DMS79 treated with DMSO at 0.1 percent for 48 hours (cell line): ENCODE data around the gene ARHGEF10L.

Source experiments
- DNase-seq: peaks from one replicate; lab custom pipeline; 2025; lab: John Stamatoyannopoulos, UW

ARHGEF10L gene

GRCh38 chr1:17569200-17570139 is 30.0 kb downstream of the ARHGEF10L start:
- DNase-seq = no peak

- DNase-seq = no peak
Measured at GRCh38 chr1:17570228-17570627, 30.7 kb downstream of the ARHGEF10L start.

- no peak for DNase-seq
Measured at GRCh38 chr1:17572264-17572985, 32.9 kb downstream of the ARHGEF10L start.

- no peak for DNase-seq
Measured at GRCh38 chr1:17573518-17574041, 34.1 kb downstream of the ARHGEF10L start.

- no peak for DNase-seq
Measured at GRCh38 chr1:17574516-17574915, 35.0 kb downstream of the ARHGEF10L start.

- DNase-seq = no peak
Measured at GRCh38 chr1:17575797-17576518, 36.5 kb downstream of the ARHGEF10L start.

GRCh38 chr1:17576519-17576853 is 37.0 kb downstream of the ARHGEF10L start:
- no peak for DNase-seq

- no peak for DNase-seq
Measured at GRCh38 chr1:17577907-17578297, 38.4 kb downstream of the ARHGEF10L start.

- DNase-seq = no peak
Measured at GRCh38 chr1:17579951-17580939, 40.7 kb downstream of the ARHGEF10L start.

GRCh38 chr1:17581389-17582123 is 42.1 kb downstream of the ARHGEF10L start:
- DNase-seq = no peak

- no peak for DNase-seq
Measured at GRCh38 chr1:17582124-17582774, 42.8 kb downstream of the ARHGEF10L start.

GRCh38 chr1:17584539-17584938 is 45.0 kb downstream of the ARHGEF10L start:
- DNase-seq = no peak

- no peak for DNase-seq
Measured at GRCh38 chr1:17585266-17585987, 45.9 kb downstream of the ARHGEF10L start.

- no peak for DNase-seq
Measured at GRCh38 chr1:17586172-17586964, 46.9 kb downstream of the ARHGEF10L start.

GRCh38 chr1:17587693-17588047 is 48.2 kb downstream of the ARHGEF10L start:
- no peak for DNase-seq

GRCh38 chr1:17588048-17588871 is 48.8 kb downstream of the ARHGEF10L start:
- DNase-seq = no peak

- DNase-seq = no peak
Measured at GRCh38 chr1:17591814-17592430, 52.4 kb downstream of the ARHGEF10L start.
